H1 (cell line): ENCODE results near the gene RHOBTB1. TPM values are rescaled to one million over a fixed set of nuclear protein-coding genes. Genes with fewer than 3 reads are reported as not detected.

Experiments
- CTCF ChIA-PET: fragments of 300-600 bp; sonication (Branson Sonifier 250); formaldehyde crosslinking; loops from one replicate; lab custom pipeline; 2021; ENCODE audit not compliant: partially characterized antibody; lab: Charles Lee
- POLR2A ChIA-PET: fragments of 300-600 bp; sonication (Branson Sonifier 250); formaldehyde crosslinking; loops from one replicate; lab custom pipeline; 2021; ENCODE audit warnings: inconsistent platforms; ENCODE audit not compliant: partially characterized antibody; lab: Charles Lee
- DNase-seq, 2 experiments: peaks; one replicate each; pipeline versions ENCODE4 v3.0.0 to v3.0.0-alpha.2; 2010 to 2022; ENCODE audit warnings: low spot score in 2 of 2, low read depth in 1 of 2, mixed read lengths in 1 of 2
- FAIRE-seq: peaks from 2 replicates; lab custom pipeline; 2011; peaks lifted over from hg19 to GRCh38; lab: Jason Lieb, UNC
- H2AFZ ChIP-seq: 2 replicates; pipeline ENCODE4 v1.8.1; 2012; ENCODE audit warnings: low read length, inconsistent platforms
- H2AK5ac ChIP-seq: 2 replicates; pipeline ENCODE4 v1.6.1; 2013; ENCODE audit warnings: low read depth, low read length
- H2BK120ac ChIP-seq: replicated peaks from 2 replicates; pipeline ENCODE3; 2013; ENCODE audit warnings: low read depth, low read length, inconsistent platforms
- H2BK12ac ChIP-seq: 2 replicates; pipeline ENCODE4 v1.6.1; 2013; ENCODE audit warnings: low read depth, low read length
- H2BK15ac ChIP-seq: 2 replicates; pipeline ENCODE4 v1.6.1; 2013; ENCODE audit warnings: low read length
- H2BK20ac ChIP-seq: 2 replicates; pipeline ENCODE4 v1.6.1; 2013; ENCODE audit warnings: low read length
- H2BK5ac ChIP-seq: 2 replicates; pipeline ENCODE4 v1.6.1; 2013; ENCODE audit warnings: low read depth, low read length
- H3K14ac ChIP-seq: 2 replicates; pipeline ENCODE4 v1.6.1; 2013; ENCODE audit warnings: inconsistent platforms; ENCODE audit not compliant: insufficient read length
- H3K18ac ChIP-seq: 2 replicates; pipeline ENCODE4 v1.6.1; 2013; ENCODE audit warnings: low read length; ENCODE audit errors: extremely low read depth
- H3K23ac ChIP-seq: 2 replicates; pipeline ENCODE4 v1.6.1; 2013; ENCODE audit warnings: inconsistent platforms; ENCODE audit not compliant: insufficient read length
- H3K23me2 ChIP-seq: 2 replicates; pipeline ENCODE4 v1.6.1; 2013; ENCODE audit warnings: low read depth, low read length
- H3K27ac ChIP-seq: 2 replicates; pipeline ENCODE4 v1.6.1; 2011; ENCODE audit warnings: low read depth, low read length, inconsistent platforms
- H3K27me3 ChIP-seq, 4 experiments: replicated peaks in 1 of 4; 1 replicate in 1 of 4; 2 replicates in 3 of 4; pipeline versions ENCODE4 v1.6.1 to v1.8.1; 2011 to 2013; ENCODE audit warnings: low read length in 3 of 4, mild to moderate bottlenecking in 3 of 4, inconsistent platforms in 2 of 4, mixed read lengths in 2 of 4, moderate library complexity in 1 of 4; ENCODE audit not compliant: control insufficient read depth in 3 of 4, insufficient read depth in 3 of 4; ENCODE audit errors: extremely low read depth in 1 of 4
- H3K36me3 ChIP-seq, 4 experiments: 2 replicates each; pipeline versions ENCODE4 v1.6.1 to v1.8.1; 2011 to 2013; ENCODE audit warnings: mild to moderate bottlenecking in 4 of 4, low read length in 3 of 4, moderate library complexity in 2 of 4, control low read depth in 1 of 4, inconsistent platforms in 1 of 4; ENCODE audit not compliant: insufficient read depth in 4 of 4, control insufficient read depth in 2 of 4
- H3K4ac ChIP-seq: replicated peaks from 2 replicates; pipeline ENCODE3; 2013; ENCODE audit warnings: low read length, low read depth, mixed read lengths, inconsistent platforms; ENCODE audit not compliant: insufficient read length
- H3K4me1 ChIP-seq, 4 experiments: replicated peaks in 1 of 4; 1 replicate in 1 of 4; 2 replicates in 3 of 4; pipeline versions ENCODE4 v1.6.1 to v1.8.1; 2011 to 2013; ENCODE audit warnings: low read length in 3 of 4, inconsistent platforms in 2 of 4, mixed read lengths in 1 of 4; ENCODE audit not compliant: insufficient read depth in 4 of 4, control insufficient read depth in 3 of 4
- H3K4me2 ChIP-seq, 2 experiments: 2 replicates each; pipeline versions ENCODE4 v1.6.1 to v1.8.1; 2011 to 2013; ENCODE audit warnings: low read depth in 2 of 2, low read length in 2 of 2, control low read depth in 1 of 2, inconsistent platforms in 1 of 2, mild to moderate bottlenecking in 1 of 2; ENCODE audit not compliant: insufficient read depth in 1 of 2
- H3K4me3 ChIP-seq, 4 experiments: fragments of 200-600, 300-600 bp in 1 of 4; sonication (generic), shearing (Covaris generic), sonication (Bioruptor Twin) in 1 of 4; 2 replicates each; pipeline versions ENCODE4 v1.5.1 to v1.8.1; 2011 to 2016; ENCODE audit warnings: low read length in 4 of 4, low read depth in 3 of 4, control low read depth in 2 of 4, inconsistent platforms in 2 of 4, mild to moderate bottlenecking in 2 of 4, mixed read lengths in 1 of 4, moderate library complexity in 1 of 4; ENCODE audit not compliant: insufficient read depth in 2 of 4; ENCODE audit errors: extremely low read depth in 1 of 4
- H3K56ac ChIP-seq: replicated peaks from 2 replicates; pipeline ENCODE3; 2013; ENCODE audit warnings: low read depth, mild to moderate bottlenecking, mixed read lengths, low read length, inconsistent platforms; ENCODE audit not compliant: insufficient read length
- H3K79me1 ChIP-seq: 2 replicates; pipeline ENCODE4 v1.6.1; 2013; ENCODE audit warnings: low read depth, low read length, control low read depth
- H3K79me2 ChIP-seq, 2 experiments: 2 replicates each; pipeline versions ENCODE4 v1.6.1 to v1.8.1; 2012 to 2013; ENCODE audit warnings: low read length in 2 of 2, mild to moderate bottlenecking in 2 of 2, inconsistent platforms in 1 of 2; ENCODE audit not compliant: insufficient read depth in 2 of 2, control insufficient read depth in 1 of 2
- H3K9ac ChIP-seq, 4 experiments: replicated peaks in 1 of 4; 1 replicate in 1 of 4; 2 replicates in 3 of 4; pipeline versions ENCODE4 v1.6.1 to v1.8.1; 2011 to 2013; ENCODE audit warnings: low read depth in 3 of 4, low read length in 3 of 4, control low read depth in 2 of 4, mild to moderate bottlenecking in 2 of 4, moderate library complexity in 2 of 4, inconsistent platforms in 1 of 4; ENCODE audit errors: extremely low read depth in 1 of 4
- H3K9me3 ChIP-seq, 2 experiments: 2 replicates each; pipeline versions ENCODE4 v1.6.1 to v1.8.1; 2012 to 2013; ENCODE audit warnings: mild to moderate bottlenecking in 2 of 2, moderate library complexity in 2 of 2, control low read depth in 1 of 2, inconsistent platforms in 1 of 2, low read depth in 1 of 2, low read length in 1 of 2, mixed read lengths in 1 of 2; ENCODE audit not compliant: insufficient read depth in 2 of 2
- H4K20me1 ChIP-seq, 2 experiments: replicated peaks in 1 of 2; 2 replicates each; pipeline versions ENCODE3 to v1.8.1; 2011 to 2013; ENCODE audit warnings: inconsistent platforms in 2 of 2, low read length in 2 of 2, mild to moderate bottlenecking in 1 of 2; ENCODE audit not compliant: insufficient read depth in 2 of 2, control insufficient read depth in 1 of 2
- H4K5ac ChIP-seq: 2 replicates; pipeline ENCODE4 v1.6.1; 2013; ENCODE audit warnings: low read length, low read depth, mixed read lengths, inconsistent platforms; ENCODE audit not compliant: insufficient read length
- H4K8ac ChIP-seq: 2 replicates; pipeline ENCODE4 v1.8.0; 2013; ENCODE audit warnings: mild to moderate bottlenecking, moderate library complexity, low read length, inconsistent platforms; ENCODE audit not compliant: insufficient read depth; ENCODE audit errors: extremely low read depth
- H4K91ac ChIP-seq: replicated peaks from 2 replicates; pipeline ENCODE3; 2013; ENCODE audit warnings: low read length, mixed read lengths, inconsistent platforms; ENCODE audit not compliant: insufficient read length
- WGBS, 2 experiments: shearing (Covaris generic) in 1 of 2; methylation state at CpG; one replicate each; pipeline versions ENCODE4 v1.1.6 to v1.1.7; 2013 to 2015; ENCODE audit warnings: low lambda C conversion rate in 2 of 2, mixed read lengths in 2 of 2, inconsistent platforms in 1 of 2, low coverage in 1 of 2, missing lambda C conversion rate in 1 of 2; ENCODE audit not compliant: insufficient replicate concordance in 2 of 2, insufficient coverage in 1 of 2, insufficient read length in 1 of 2; ENCODE audit errors: extremely low coverage in 1 of 2, missing lambda C conversion rate in 1 of 2; 5-methylcytosine and 5-hydroxymethylcytosine counted together
- polyA plus RNA-seq, 7 experiments: library from polyadenylated mRNA; depleted of rRNA in 3 of 7; stranded (reverse) in 5 of 7; unstranded in 2 of 7; fragments of >200 nt in 5 of 7; fragments of 200-250 nt in 2 of 7; gene quantifications; 1 replicate in 5 of 7; 2 replicates in 1 of 7; 4 replicates in 1 of 7; pipeline versions ENCODE4 v1.2.1 to v1.2.3, GENCODE V29; 2011 to 2013; ENCODE audit warnings: missing spikeins in 2 of 7, mixed read lengths in 2 of 7
- total RNA-seq: library from RNA; stranded (reverse); fragmentation: NEBNext Ultra II Directional; extraction: Animal tissue kit (Norgen Biotek cat#: 25700); gene quantifications from 2 replicates; pipeline ENCODE4 v1.2.1, GENCODE V29; 2021

RHOBTB1 gene
- total and polyA plus RNA-seq, 2 of the 8 experiments (the other 6 are each of a cell fraction or from before 2014, with no cell fraction given) = 6.1 to 7.4 TPM

- FAIRE-seq = no peak
- H4K8ac ChIP-seq = no peak overlapping the region
- no peaks in the 10 kb centered on the region for H3K79me2 ChIP-seq
- H3K9ac ChIP-seq = no peak overlapping the region
- H4K5ac ChIP-seq = no peak overlapping the region
- H3K23me2 ChIP-seq = no peaks in the 10 kb centered on the region
- H3K27ac ChIP-seq = no peak overlapping the region
- POLR2A ChIA-PET = interaction anchor here (0.6 kb wide), 1 partner anchor 34 kb away, joined by 4 read pairs; no protein-coding TSS in a partner anchor
- H3K56ac ChIP-seq = no peak overlapping the region
- H4K20me1 ChIP-seq = no peaks in the 10 kb centered on the region
- H3K4me3 ChIP-seq = no peak overlapping the region
- H2BK12ac ChIP-seq = no peak overlapping the region
- no peaks in the 10 kb centered on the region for H3K4me1 ChIP-seq
- H2AFZ ChIP-seq = no peak overlapping the region
- no peak overlapping the region for H2AK5ac ChIP-seq
- H3K4me2 ChIP-seq = no peak overlapping the region
- H3K36me3 ChIP-seq = no peaks in the 10 kb centered on the region
- H2BK5ac ChIP-seq = no peak overlapping the region
- no peak overlapping the region for H2BK20ac ChIP-seq
- H3K9me3 ChIP-seq = no peaks in the 10 kb centered on the region
- H2BK15ac ChIP-seq = no peak overlapping the region
- 86% methylated on average over 2 of the region's 2 CpGs; no CpG with 5 or more reads in 1 of the 2 experiments for WGBS, 2 experiments
- DNase-seq = no peak
- H4K91ac ChIP-seq = no peak overlapping the region
- no peak overlapping the region for H2BK120ac ChIP-seq
- no peak overlapping the region for H3K14ac ChIP-seq
- no peak overlapping the region for H3K23ac ChIP-seq
- no peak overlapping the region for H3K4ac ChIP-seq
- no peaks in the 10 kb centered on the region for H3K27me3 ChIP-seq
- CTCF ChIA-PET = no interaction called here
- H3K18ac ChIP-seq = no peak overlapping the region
- no peaks in the 10 kb centered on the region for H3K79me1 ChIP-seq
Measured at GRCh38 chr10:60976687-60977086, 32.7 kb upstream of the RHOBTB1 start.
